HepG2 (cell line): ENCODE measurements around the gene ADAMTS4. TPM values are rescaled to one million over a fixed set of nuclear protein-coding genes. Genes with fewer than 3 reads are reported as not detected.
A peak's percentile ranks its signal among the peaks of the same experiment; 100 is the strongest.

Source experiments
- CHD4 ChIP-seq: fragments of 200-600 bp; sonication (generic); IDR thresholded peaks from 2 replicates; pipeline ENCODE4 v1.7.0; 2017; ENCODE audit warnings: mild to moderate bottlenecking, low read length, borderline replicate concordance
- FOXO1 ChIP-seq: sonication (generic); formaldehyde crosslinking; IDR thresholded peaks from 2 replicates; pipeline ENCODE4 v1.4.0; 2020; ENCODE audit warnings: missing genetic modification reagents
- KAT8 ChIP-seq: IDR thresholded peaks from 2 replicates; pipeline ENCODE4 v1.6.1; 2016; ENCODE audit warnings: missing genetic modification reagents, missing compliant biosample characterization
- KDM4B ChIP-seq: sonication (generic); formaldehyde crosslinking; IDR thresholded peaks from 2 replicates; pipeline ENCODE4 v1.4.0; 2020; ENCODE audit warnings: missing genetic modification reagents
- MEF2D ChIP-seq: sonication (generic); formaldehyde crosslinking; IDR thresholded peaks from 2 replicates; pipeline ENCODE4 v1.5.1; 2020; ENCODE audit warnings: mild to moderate bottlenecking, missing genetic modification reagents
- PPARG ChIP-seq: conservative IDR thresholded peaks from 2 replicates; pipeline ENCODE4 v1.6.1; 2016; ENCODE audit warnings: missing biosample characterization, missing genetic modification reagents
- RNF2 ChIP-seq: fragments of 450-650 bp; conservative IDR thresholded peaks from 2 replicates; pipeline ENCODE4 v1.6.1; 2016; ENCODE audit warnings: low read depth
- ZNF235 ChIP-seq: sonication (generic); formaldehyde crosslinking; IDR thresholded peaks from 2 replicates; pipeline ENCODE4 v1.8.1; 2023; ENCODE audit warnings: mild to moderate bottlenecking, missing genetic modification reagents, borderline replicate concordance
- ZNF274 ChIP-seq: sonication (generic); formaldehyde crosslinking; IDR thresholded peaks from 2 replicates; pipeline ENCODE4 v1.5.1; 2020; ENCODE audit warnings: mild to moderate bottlenecking, missing genetic modification reagents
- ZNF577 ChIP-seq: sonication (generic); formaldehyde crosslinking; IDR thresholded peaks from 2 replicates; pipeline ENCODE4 v1.4.0; 2020; ENCODE audit warnings: mild to moderate bottlenecking, low read depth, missing genetic modification reagents, borderline replicate concordance
- ZNF720 ChIP-seq: sonication (generic); formaldehyde crosslinking; IDR thresholded peaks from 2 replicates; pipeline ENCODE4 v1.4.0; 2020; ENCODE audit warnings: missing genetic modification reagents
- ZNF790 ChIP-seq: sonication (generic); formaldehyde crosslinking; IDR thresholded peaks from 2 replicates; pipeline ENCODE4 v1.8.0; 2022; ENCODE audit warnings: missing genetic modification reagents, mild to moderate bottlenecking, borderline replicate concordance
- polyA plus RNA-seq, 8 experiments: library from polyadenylated mRNA; depleted of rRNA in 3 of 8; stranded (reverse) in 7 of 8; unstranded in 1 of 8; fragments of >200 nt; fragmentation: Illumina TruSeq in 4 of 8; extraction: Trizol in 4 of 8; gene quantifications; 2 replicates each; pipeline versions ENCODE4 v1.2.1 to v1.2.3, GENCODE V29; 2011 to 2016; ENCODE audit warnings: low read depth in 4 of 8, missing spikeins in 1 of 8, mixed read lengths in 1 of 8; ENCODE audit not compliant: insufficient read depth in 1 of 8
- total RNA-seq, 5 experiments: library from RNA; depleted of rRNA; stranded (reverse); fragments of >200 nt; fragmentation: Illumina TruSeq; extraction: Trizol; gene quantifications; 2 replicates each; pipeline ENCODE4 v1.2.3, GENCODE V29; 2016; ENCODE audit warnings: low read depth in 1 of 5
- TF ChIP-seq, protein P1 (sequence below): sonication (generic); formaldehyde crosslinking; IDR thresholded peaks from 2 replicates; pipeline ENCODE4 v1.9.0; 2021; ENCODE audit warnings: mild to moderate bottlenecking, missing genetic modification reagents
- TF ChIP-seq, protein P2 (sequence below): sonication (generic); formaldehyde crosslinking; IDR thresholded peaks from 2 replicates; pipeline ENCODE4 v1.4.0; 2020; ENCODE audit warnings: missing genetic modification reagents, borderline replicate concordance
- TF ChIP-seq, protein P3 (sequence below): sonication (generic); formaldehyde crosslinking; IDR thresholded peaks from 2 replicates; pipeline ENCODE4 v1.5.0; 2020; ENCODE audit warnings: missing genetic modification reagents, mild to moderate bottlenecking, borderline replicate concordance
- TF ChIP-seq, protein P4 (sequence below): sonication (generic); formaldehyde crosslinking; IDR thresholded peaks from 2 replicates; pipeline ENCODE4 v1.4.0; 2020; ENCODE audit warnings: mild to moderate bottlenecking, missing genetic modification reagents
- TF ChIP-seq, protein P5 (sequence below): sonication (generic); formaldehyde crosslinking; IDR thresholded peaks from 2 replicates; pipeline ENCODE4 v1.5.0; 2020; ENCODE audit warnings: missing genetic modification reagents

Gene ADAMTS4
- total and polyA plus RNA-seq, 2 of the 13 experiments (the other 11 are each of a cell fraction or from before 2014, with no cell fraction given) = 0.51 to 1.7 TPM

DNA sequence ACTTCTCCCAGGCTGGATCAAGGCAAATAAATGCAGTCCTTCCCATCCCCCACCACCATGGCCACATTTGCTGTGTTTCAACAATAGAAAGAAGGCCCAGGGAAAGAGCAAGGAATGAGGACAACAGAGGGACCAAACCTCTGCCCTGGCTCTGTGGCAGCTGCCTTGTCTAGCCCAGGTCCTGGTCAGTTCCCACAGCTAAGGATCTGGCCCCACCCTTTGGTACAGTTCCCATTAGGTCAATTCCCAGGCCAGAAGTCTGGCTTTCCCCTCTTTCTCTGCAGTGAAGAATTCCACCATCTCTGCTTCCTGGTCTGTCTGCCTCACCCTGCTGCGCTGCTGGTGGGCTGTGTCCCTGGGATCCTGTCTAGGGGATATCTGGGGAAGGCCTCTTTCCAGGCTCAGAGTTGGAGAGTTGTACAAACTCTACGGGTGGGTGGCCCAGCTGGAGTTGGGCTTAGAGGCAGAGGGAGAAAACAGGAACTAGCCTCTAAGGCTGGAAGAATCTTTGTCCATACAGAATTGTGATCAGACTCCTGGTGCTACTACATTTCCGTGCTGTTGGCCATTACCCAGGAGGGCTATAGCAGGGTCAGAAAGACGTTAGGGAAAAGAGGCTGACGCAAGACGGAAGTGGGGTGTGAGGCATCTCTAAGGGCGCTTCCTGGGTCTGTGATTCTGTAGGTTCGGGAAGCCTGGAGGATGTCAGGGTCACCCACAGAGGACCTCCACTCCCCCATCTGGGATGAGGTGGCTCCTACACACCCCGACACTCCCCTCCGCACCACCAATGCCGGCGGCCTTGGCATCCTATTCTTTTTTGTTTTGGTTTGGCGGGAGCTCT lies 2.4 kb upstream of the ADAMTS4 start (continued):
- TF ChIP-seq, protein P1, sequence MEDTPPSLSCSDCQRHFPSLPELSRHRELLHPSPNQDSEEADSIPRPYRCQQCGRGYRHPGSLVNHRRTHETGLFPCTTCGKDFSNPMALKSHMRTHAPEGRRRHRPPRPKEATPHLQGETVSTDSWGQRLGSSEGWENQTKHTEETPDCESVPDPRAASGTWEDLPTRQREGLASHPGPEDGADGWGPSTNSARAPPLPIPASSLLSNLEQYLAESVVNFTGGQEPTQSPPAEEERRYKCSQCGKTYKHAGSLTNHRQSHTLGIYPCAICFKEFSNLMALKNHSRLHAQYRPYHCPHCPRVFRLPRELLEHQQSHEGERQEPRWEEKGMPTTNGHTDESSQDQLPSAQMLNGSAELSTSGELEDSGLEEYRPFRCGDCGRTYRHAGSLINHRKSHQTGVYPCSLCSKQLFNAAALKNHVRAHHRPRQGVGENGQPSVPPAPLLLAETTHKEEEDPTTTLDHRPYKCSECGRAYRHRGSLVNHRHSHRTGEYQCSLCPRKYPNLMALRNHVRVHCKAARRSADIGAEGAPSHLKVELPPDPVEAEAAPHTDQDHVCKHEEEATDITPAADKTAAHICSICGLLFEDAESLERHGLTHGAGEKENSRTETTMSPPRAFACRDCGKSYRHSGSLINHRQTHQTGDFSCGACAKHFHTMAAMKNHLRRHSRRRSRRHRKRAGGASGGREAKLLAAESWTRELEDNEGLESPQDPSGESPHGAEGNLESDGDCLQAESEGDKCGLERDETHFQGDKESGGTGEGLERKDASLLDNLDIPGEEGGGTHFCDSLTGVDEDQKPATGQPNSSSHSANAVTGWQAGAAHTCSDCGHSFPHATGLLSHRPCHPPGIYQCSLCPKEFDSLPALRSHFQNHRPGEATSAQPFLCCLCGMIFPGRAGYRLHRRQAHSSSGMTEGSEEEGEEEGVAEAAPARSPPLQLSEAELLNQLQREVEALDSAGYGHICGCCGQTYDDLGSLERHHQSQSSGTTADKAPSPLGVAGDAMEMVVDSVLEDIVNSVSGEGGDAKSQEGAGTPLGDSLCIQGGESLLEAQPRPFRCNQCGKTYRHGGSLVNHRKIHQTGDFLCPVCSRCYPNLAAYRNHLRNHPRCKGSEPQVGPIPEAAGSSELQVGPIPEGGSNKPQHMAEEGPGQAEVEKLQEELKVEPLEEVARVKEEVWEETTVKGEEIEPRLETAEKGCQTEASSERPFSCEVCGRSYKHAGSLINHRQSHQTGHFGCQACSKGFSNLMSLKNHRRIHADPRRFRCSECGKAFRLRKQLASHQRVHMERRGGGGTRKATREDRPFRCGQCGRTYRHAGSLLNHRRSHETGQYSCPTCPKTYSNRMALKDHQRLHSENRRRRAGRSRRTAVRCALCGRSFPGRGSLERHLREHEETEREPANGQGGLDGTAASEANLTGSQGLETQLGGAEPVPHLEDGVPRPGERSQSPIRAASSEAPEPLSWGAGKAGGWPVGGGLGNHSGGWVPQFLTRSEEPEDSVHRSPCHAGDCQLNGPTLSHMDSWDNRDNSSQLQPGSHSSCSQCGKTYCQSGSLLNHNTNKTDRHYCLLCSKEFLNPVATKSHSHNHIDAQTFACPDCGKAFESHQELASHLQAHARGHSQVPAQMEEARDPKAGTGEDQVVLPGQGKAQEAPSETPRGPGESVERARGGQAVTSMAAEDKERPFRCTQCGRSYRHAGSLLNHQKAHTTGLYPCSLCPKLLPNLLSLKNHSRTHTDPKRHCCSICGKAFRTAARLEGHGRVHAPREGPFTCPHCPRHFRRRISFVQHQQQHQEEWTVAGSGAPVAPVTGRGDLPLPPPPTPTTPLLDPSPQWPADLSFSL = no peak
- no peak for TF ChIP-seq ZNF235 (CRISPR knock-in tag)
- TF ChIP-seq KAT8 (CRISPR knock-in tag) = no peak
- TF ChIP-seq MEF2D (CRISPR knock-in tag) = no peak
- TF ChIP-seq, protein P2, sequence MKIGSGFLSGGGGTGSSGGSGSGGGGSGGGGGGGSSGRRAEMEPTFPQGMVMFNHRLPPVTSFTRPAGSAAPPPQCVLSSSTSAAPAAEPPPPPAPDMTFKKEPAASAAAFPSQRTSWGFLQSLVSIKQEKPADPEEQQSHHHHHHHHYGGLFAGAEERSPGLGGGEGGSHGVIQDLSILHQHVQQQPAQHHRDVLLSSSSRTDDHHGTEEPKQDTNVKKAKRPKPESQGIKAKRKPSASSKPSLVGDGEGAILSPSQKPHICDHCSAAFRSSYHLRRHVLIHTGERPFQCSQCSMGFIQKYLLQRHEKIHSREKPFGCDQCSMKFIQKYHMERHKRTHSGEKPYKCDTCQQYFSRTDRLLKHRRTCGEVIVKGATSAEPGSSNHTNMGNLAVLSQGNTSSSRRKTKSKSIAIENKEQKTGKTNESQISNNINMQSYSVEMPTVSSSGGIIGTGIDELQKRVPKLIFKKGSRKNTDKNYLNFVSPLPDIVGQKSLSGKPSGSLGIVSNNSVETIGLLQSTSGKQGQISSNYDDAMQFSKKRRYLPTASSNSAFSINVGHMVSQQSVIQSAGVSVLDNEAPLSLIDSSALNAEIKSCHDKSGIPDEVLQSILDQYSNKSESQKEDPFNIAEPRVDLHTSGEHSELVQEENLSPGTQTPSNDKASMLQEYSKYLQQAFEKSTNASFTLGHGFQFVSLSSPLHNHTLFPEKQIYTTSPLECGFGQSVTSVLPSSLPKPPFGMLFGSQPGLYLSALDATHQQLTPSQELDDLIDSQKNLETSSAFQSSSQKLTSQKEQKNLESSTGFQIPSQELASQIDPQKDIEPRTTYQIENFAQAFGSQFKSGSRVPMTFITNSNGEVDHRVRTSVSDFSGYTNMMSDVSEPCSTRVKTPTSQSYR (CRISPR knock-in tag) = peak; percentile 79
- TF ChIP-seq CHD4 = no peak
- no peak for TF ChIP-seq ZNF790 (CRISPR knock-in tag)
- no peak for TF ChIP-seq ZNF577 (CRISPR knock-in tag)
- TF ChIP-seq ZNF720 (CRISPR knock-in tag) = no peak
- no peak; the same call in 1 of the 2 replicates for TF ChIP-seq ZNF274 (CRISPR knock-in tag)
- TF ChIP-seq, protein P3, sequence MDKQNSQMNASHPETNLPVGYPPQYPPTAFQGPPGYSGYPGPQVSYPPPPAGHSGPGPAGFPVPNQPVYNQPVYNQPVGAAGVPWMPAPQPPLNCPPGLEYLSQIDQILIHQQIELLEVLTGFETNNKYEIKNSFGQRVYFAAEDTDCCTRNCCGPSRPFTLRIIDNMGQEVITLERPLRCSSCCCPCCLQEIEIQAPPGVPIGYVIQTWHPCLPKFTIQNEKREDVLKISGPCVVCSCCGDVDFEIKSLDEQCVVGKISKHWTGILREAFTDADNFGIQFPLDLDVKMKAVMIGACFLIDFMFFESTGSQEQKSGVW = no peak
- TF ChIP-seq, protein P4, sequence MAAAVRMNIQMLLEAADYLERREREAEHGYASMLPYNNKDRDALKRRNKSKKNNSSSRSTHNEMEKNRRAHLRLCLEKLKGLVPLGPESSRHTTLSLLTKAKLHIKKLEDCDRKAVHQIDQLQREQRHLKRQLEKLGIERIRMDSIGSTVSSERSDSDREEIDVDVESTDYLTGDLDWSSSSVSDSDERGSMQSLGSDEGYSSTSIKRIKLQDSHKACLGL (CRISPR knock-in tag) = no peak
- no peak for TF ChIP-seq FOXO1 (CRISPR knock-in tag)
- no peak for TF ChIP-seq PPARG (CRISPR knock-in tag)
- TF ChIP-seq RNF2 = no peak
- TF ChIP-seq KDM4B (CRISPR knock-in tag) = no peak
- TF ChIP-seq, protein P5, sequence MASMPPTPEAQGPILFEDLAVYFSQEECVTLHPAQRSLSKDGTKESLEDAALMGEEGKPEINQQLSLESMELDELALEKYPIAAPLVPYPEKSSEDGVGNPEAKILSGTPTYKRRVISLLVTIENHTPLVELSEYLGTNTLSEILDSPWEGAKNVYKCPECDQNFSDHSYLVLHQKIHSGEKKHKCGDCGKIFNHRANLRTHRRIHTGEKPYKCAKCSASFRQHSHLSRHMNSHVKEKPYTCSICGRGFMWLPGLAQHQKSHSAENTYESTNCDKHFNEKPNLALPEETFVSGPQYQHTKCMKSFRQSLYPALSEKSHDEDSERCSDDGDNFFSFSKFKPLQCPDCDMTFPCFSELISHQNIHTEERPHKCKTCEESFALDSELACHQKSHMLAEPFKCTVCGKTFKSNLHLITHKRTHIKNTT = no peak
